HG02588 (cell line): ENCODE results near the gene FAM90A1.
"Not testable (repeated sequence)": the region's sequence is repeated elsewhere in the genome, so short reads cannot be mapped to it uniquely, and the experiment has no call there.

ENCODE experiments used
- ATAC-seq: cut with Tn5 transposase; IDR thresholded peaks from one replicate; pipeline ENCODE4 v1.9.1; 2021; ENCODE audit warnings: mild to moderate bottlenecking, moderate library complexity; ENCODE audit not compliant: unreplicated experiment

Gene FAM90A1

GRCh38 chr12:8179989-8180585 lies 47.3 kb downstream of the FAM90A1 start:
- not testable (repeated sequence) for ATAC-seq

GRCh38 chr12:8172911-8173310 lies 54.5 kb downstream of the FAM90A1 start:
- not testable (repeated sequence) for ATAC-seq
